ENCODE measurements around the gene PAPPA2.

DNA sequence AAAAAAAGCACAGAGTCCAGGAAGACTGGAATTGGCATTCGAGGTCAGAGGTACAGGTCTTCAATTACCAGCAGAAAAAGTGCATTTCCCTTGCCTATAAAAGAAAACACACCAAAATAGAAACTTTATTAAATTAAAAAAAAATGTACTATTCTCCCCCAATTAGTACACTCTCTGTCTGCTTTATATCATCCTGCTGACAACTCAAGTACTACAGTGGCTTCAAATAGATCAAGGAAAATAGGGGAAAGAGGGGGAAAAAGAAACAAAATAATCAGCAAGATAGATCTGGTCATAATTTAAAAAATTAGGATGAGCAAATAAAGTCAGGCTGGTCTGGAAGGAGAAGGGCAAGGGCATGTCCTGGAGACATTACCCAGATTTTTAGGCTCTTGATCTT, 315.1 kb downstream of the PAPPA2 start:
- TF ChIP-seq POLR2AphosphoS5 (IDR thresholded peaks at IDR 0.05) = no peak
- no peak for TF ChIP-seq CTCF (IDR thresholded peaks at IDR 0.05)
- no peak for TF ChIP-seq POLR2A (IDR thresholded peaks at IDR 0.05; ENCODE audit: low read depth)

All from esophagus muscularis mucosa (tissue), 3 donors.